T-cell (primary cell): Measurements from ENCODE around the gene VTI1A. TPM values are rescaled to one million over a fixed set of nuclear protein-coding genes. Genes with fewer than 3 reads are reported as not detected.

Experiments
- ATAC-seq, 4 experiments: fragments of 200-7000 bp in 3 of 4; fragments of 150-1000 bp in 1 of 4; cut with Tn5 transposase; replicated peaks in 1 of 4; 1 replicate in 3 of 4; 2 replicates in 1 of 4; pipeline ENCODE4 v1.10.0; 2021; ENCODE audit warnings: moderate library complexity in 3 of 4, mild to moderate bottlenecking in 2 of 4, moderate number of reproducible peaks in 1 of 4
- CTCF ChIA-PET, 2 donors: fragments of 300-600 bp; sonication (Branson Sonifier 250); formaldehyde crosslinking; loops; one replicate each; lab custom pipeline; 2022; ENCODE audit warnings: antibody characterized with exemption in 2 of 2; lab: Charles Lee
- POLR2A ChIA-PET, 2 donors: fragments of 300-600 bp; sonication (Branson Sonifier 250); formaldehyde crosslinking; loops; one replicate each; lab custom pipeline; 2022; ENCODE audit warnings: antibody characterized with exemption in 2 of 2; lab: Charles Lee
- DNase-seq, 35 experiments: peaks; one replicate each; pipeline versions ENCODE4 v3.0.0 to v3.0.0-alpha.2; 2013 to 2023
- H3K27ac ChIP-seq: one replicate; pipeline ENCODE4 v1.5.1; 2013; ENCODE audit warnings: low read length
- H3K27me3 ChIP-seq, 2 experiments: replicated peaks in 1 of 2; 1 replicate in 1 of 2; 2 replicates in 1 of 2; pipeline versions ENCODE4 v1.6.1 to v1.7.0; 2013; ENCODE audit warnings: low read length in 1 of 2, mixed read lengths in 1 of 2; ENCODE audit not compliant: control insufficient read depth in 2 of 2, insufficient read depth in 2 of 2; ENCODE audit errors: extremely low read depth in 1 of 2
- H3K36me3 ChIP-seq, 2 donors: 1 replicate in 1 of 2; 2 replicates in 1 of 2; pipeline versions ENCODE4 v1.6.1 to v1.7.0; 2013; ENCODE audit warnings: low read length in 1 of 2; ENCODE audit not compliant: control insufficient read depth in 2 of 2, insufficient read depth in 1 of 2; ENCODE audit errors: extremely low read depth in 1 of 2
- H3K4me1 ChIP-seq, 2 experiments: 1 replicate in 1 of 2; 2 replicates in 1 of 2; pipeline versions ENCODE4 v1.6.1 to v1.7.0; 2013; ENCODE audit warnings: low read length in 2 of 2, mixed read lengths in 1 of 2; ENCODE audit not compliant: insufficient read depth in 2 of 2, control insufficient read depth in 1 of 2; ENCODE audit errors: extremely low read depth in 1 of 2
- H3K4me3 ChIP-seq, 2 donors: 1 replicate in 1 of 2; 2 replicates in 1 of 2; pipeline versions ENCODE4 v1.5.1 to v1.7.0; 2013; ENCODE audit warnings: mild to moderate bottlenecking in 2 of 2, low read length in 1 of 2, moderate library complexity in 1 of 2; ENCODE audit not compliant: control insufficient read depth in 1 of 2; ENCODE audit errors: extremely low read depth in 1 of 2
- H3K9me3 ChIP-seq: 2 replicates; pipeline ENCODE4 v1.7.0; 2013
- H3K27ac Mint-ChIP-seq, 2 donors: one replicate each; pipeline ENCODE4 v1.8.0; 2020 to 2021; ENCODE audit warnings: mild to moderate bottlenecking in 2 of 2, mixed read lengths in 2 of 2
- H3K27me3 Mint-ChIP-seq, 2 donors: one replicate each; pipeline ENCODE4 v1.8.0; 2021 to 2022; ENCODE audit warnings: mixed read lengths in 2 of 2
- H3K36me3 Mint-ChIP-seq: one replicate; pipeline ENCODE4 v1.8.0; 2021; ENCODE audit warnings: mixed read lengths
- H3K4me1 Mint-ChIP-seq, 3 donors: one replicate each; pipeline ENCODE4 v1.8.0; 2020 to 2022; ENCODE audit warnings: mixed read lengths in 3 of 3, mild to moderate bottlenecking in 1 of 3
- H3K4me3 Mint-ChIP-seq, 3 donors: one replicate each; pipeline ENCODE4 v1.8.0; 2020 to 2022; ENCODE audit warnings: mild to moderate bottlenecking in 3 of 3, mixed read lengths in 3 of 3, moderate library complexity in 3 of 3
- H3K9me3 Mint-ChIP-seq, 3 donors: one replicate each; pipeline ENCODE4 v1.8.0; 2020 to 2022; ENCODE audit warnings: mixed read lengths in 3 of 3
- WGBS: methylation state at CpG from one replicate; pipeline ENCODE4 v1.1.5; 2013; ENCODE audit warnings: missing lambda C conversion rate; ENCODE audit not compliant: insufficient coverage; 5-methylcytosine and 5-hydroxymethylcytosine counted together
- total RNA-seq, 35 experiments: library from RNA in 6 of 35; stranded (reverse) in 6 of 35; fragments of 120-200 nt in 1 of 35; gene quantifications; one replicate each; pipeline versions ENCODE4 v1.2.1 to v1.2.4 and lab custom pipeline; 2013 to 2026

The VTI1A gene
- total RNA-seq, 5 donors from 2014 or later (not counting 1 experiment from before 2014, with no cell fraction given), result 41.3 to 53.6 (median 43.5) TPM

GRCh38 chr10:112502536-112502935 lies 55.5 kb downstream of the VTI1A start:
- DNase-seq (no peak), ATAC-seq (no peak)
- Mint-ChIP-seq H3K36me3 (peaks cover 21% of the 10 kb centered on the region), H3K4me3 (no peak overlapping the region), H3K9me3 (no peaks in the 10 kb centered on the region), H3K4me1 (peaks cover 19 to 35% (median 22%) of the 10 kb centered on the region in 3 donors), H3K27me3 (no peaks in the 10 kb centered on the region), H3K27ac (no peak overlapping the region)
- Histone ChIP-seq H3K4me1 (no peaks in the 10 kb centered on the region), H3K27ac (no peak overlapping the region), H3K4me3 (no peak overlapping the region), H3K36me3 (no peaks in the 10 kb centered on the region), H3K27me3 (no peaks in the 10 kb centered on the region), H3K9me3 (no peaks in the 10 kb centered on the region)
- CTCF ChIA-PET, result no interaction called here
- no CpG with 5 or more reads among the region's 2 CpGs for WGBS
- POLR2A ChIA-PET, result no interaction called here

DNA sequence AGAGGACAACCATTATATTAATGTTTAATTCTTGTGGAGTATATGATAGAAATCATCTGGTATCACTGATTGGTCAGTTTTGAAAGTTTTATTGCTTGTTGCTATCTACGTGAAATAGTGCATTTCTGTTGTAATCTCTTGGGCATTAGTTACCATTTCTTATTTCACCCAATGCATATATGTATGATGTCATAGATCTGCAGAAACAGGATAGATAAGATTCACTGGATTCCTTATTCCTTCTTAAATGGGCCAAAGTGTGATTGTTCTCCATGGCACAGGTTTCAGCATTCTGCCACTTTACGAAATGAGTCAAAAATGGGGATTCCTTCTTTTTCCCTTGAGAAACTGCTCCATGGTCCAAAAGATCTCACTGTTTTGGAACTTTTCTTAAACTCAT lies 56.6 kb downstream of the VTI1A start:
- H3K36me3 Mint-ChIP-seq, result peaks cover 23% of the 10 kb centered on the region
- H3K9me3 Mint-ChIP-seq, result no peaks in the 10 kb centered on the region
- no peaks in the 10 kb centered on the region for H3K27me3 Mint-ChIP-seq
- peaks cover 19 to 44% (median 27%) of the 10 kb centered on the region in 3 donors for H3K4me1 Mint-ChIP-seq
- Histone ChIP-seq H3K27me3 (no peaks in the 10 kb centered on the region), H3K36me3 (no peaks in the 10 kb centered on the region), H3K9me3 (no peaks in the 10 kb centered on the region), H3K4me3 (no peak overlapping the region), H3K4me1 (no peaks in the 10 kb centered on the region), H3K27ac (no peak overlapping the region)
- ChIA-PET POLR2A (interaction anchor here in 1 of 2 donors (0.6 kb wide), 1 partner anchor 258 kb away, joined by 4 read pairs; no protein-coding TSS in a partner anchor), CTCF (no interaction called here)
- no peak overlapping the region for H3K4me3 Mint-ChIP-seq
- ATAC-seq (no peak), DNase-seq (no peak)
- H3K27ac Mint-ChIP-seq, result no peak overlapping the region
- WGBS, result 100% methylated on average over 1 of the region's 2 CpGs

DNA sequence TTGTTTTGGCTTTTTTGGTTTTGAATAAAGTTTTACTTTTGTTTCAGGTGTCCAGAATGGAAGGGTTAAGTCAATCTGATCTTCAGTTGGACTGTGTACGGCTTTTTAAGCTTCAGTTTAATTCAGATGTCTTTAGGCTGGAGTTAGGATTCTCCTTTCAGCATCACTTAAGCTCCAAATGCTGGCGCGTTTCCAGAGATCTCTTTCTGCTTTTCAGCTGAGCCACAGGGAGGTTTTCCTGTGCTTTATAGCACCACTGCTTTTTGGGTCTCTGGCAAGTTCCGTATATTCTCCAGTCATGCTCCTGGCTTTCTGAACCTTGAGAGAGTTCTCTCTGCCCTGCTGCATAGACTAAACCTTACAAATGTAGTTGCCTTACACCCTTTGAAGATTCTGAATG lies 60.0 kb downstream of the VTI1A start:
- POLR2A ChIA-PET, result interaction anchor here in 1 of 2 donors (0.7 kb wide), 1 partner anchor 24 kb away, joined by 3 read pairs; no protein-coding TSS in a partner anchor
- WGBS, result 93% methylated on average over 1 of the region's 4 CpGs
- ATAC-seq, result no peak

DNA sequence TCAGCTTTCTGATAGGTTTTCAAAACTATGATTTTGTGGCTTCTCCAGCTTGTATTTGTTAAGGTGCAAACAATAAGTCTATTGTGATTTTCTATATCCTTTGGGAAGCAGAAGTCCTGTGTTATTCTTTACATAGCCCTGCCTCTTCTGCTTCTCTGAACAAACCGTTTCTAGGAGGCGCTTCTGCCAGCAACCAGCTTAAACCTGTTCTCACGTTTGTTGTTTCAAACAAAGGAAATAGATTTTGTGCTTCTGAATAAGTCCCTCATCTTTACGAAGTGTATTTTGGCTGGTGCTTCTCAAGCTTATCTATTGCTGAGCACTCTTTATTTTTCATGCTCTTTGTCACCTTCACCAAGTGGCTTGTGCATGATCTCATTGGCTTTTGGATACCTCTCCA lies 61.0 kb downstream of the VTI1A start:
- peaks cover 0 to 3% (median 0%) of the 10 kb centered on the region in 3 donors for H3K9me3 Mint-ChIP-seq
- DNase-seq (no peak), ATAC-seq (no peak)
- no peaks in the 10 kb centered on the region for H3K4me1 ChIP-seq
- no peaks in the 10 kb centered on the region for H3K27me3 ChIP-seq
- H3K9me3 ChIP-seq, result no peaks in the 10 kb centered on the region
- H3K4me1 Mint-ChIP-seq, result peaks cover 35 to 56% (median 38%) of the 10 kb centered on the region in 3 donors
- no peaks in the 10 kb centered on the region for H3K36me3 ChIP-seq
- H3K4me3 Mint-ChIP-seq, result no peak overlapping the region
- POLR2A ChIA-PET, result no interaction called here
- H3K27ac Mint-ChIP-seq, result no peak overlapping the region
- no peak overlapping the region for H3K27ac ChIP-seq
- H3K27me3 Mint-ChIP-seq, result no peaks in the 10 kb centered on the region
- peaks cover 26% of the 10 kb centered on the region for H3K36me3 Mint-ChIP-seq
- no peak overlapping the region for H3K4me3 ChIP-seq
- CTCF ChIA-PET, result interaction anchor here in 1 of 2 donors (0.6 kb wide), 1 partner anchor 229 kb away, joined by 3 read pairs; no protein-coding TSS in a partner anchor
- 93% methylated on average over 2 of the region's 4 CpGs for WGBS

More for the DNA sequence above, 60.0 kb downstream of the VTI1A start:
- H3K9me3 ChIP-seq, result no peaks in the 10 kb centered on the region
- Mint-ChIP-seq H3K27ac (peak overlapping the region in 1 of 2 donors; percentile 5), H3K4me3 (no peak overlapping the region), H3K4me1 (peaks cover 33 to 48% (median 38%) of the 10 kb centered on the region in 3 donors), H3K36me3 (peaks cover 21% of the 10 kb centered on the region), H3K27me3 (no peaks in the 10 kb centered on the region), H3K9me3 (no peaks in the 10 kb centered on the region)
- H3K36me3 ChIP-seq, result no peaks in the 10 kb centered on the region
- no peak for DNase-seq
- no peaks in the 10 kb centered on the region for H3K27me3 ChIP-seq
- H3K4me1 ChIP-seq, result no peaks in the 10 kb centered on the region
- CTCF ChIA-PET, result interaction anchor here in 1 of 2 donors (0.5 kb wide), 1 partner anchor 21 kb away, joined by 3 read pairs; no protein-coding TSS in a partner anchor
- no peak overlapping the region for H3K4me3 ChIP-seq
- no peak overlapping the region for H3K27ac ChIP-seq

- DNase-seq, result no peak
- POLR2A ChIA-PET, result no interaction called here
- 93% methylated on average over 2 of the region's 4 CpGs for WGBS
- ATAC-seq, result no peak
- no peak overlapping the region for H3K4me3 ChIP-seq
- Mint-ChIP-seq H3K36me3 (peaks cover 27% of the 10 kb centered on the region), H3K9me3 (peaks cover 0 to 3% (median 0%) of the 10 kb centered on the region in 3 donors), H3K4me1 (peaks cover 30 to 43% (median 34%) of the 10 kb centered on the region in 3 donors), H3K4me3 (no peak overlapping the region), H3K27me3 (no peaks in the 10 kb centered on the region), H3K27ac (no peak overlapping the region)
- H3K9me3 ChIP-seq, result no peaks in the 10 kb centered on the region
- H3K36me3 ChIP-seq, result no peaks in the 10 kb centered on the region
- H3K4me1 ChIP-seq, result no peaks in the 10 kb centered on the region
- no peaks in the 10 kb centered on the region for H3K27me3 ChIP-seq
- no peak overlapping the region for H3K27ac ChIP-seq
- CTCF ChIA-PET, result no interaction called here
Measured at GRCh38 chr10:112509558-112510291, 62.7 kb downstream of the VTI1A start.

GRCh38 chr10:112510384-112510783 lies 63.4 kb downstream of the VTI1A start:
- H3K4me1 ChIP-seq, result no peaks in the 10 kb centered on the region
- ATAC-seq (no peak), DNase-seq (no peak)
- peaks cover 30% of the 10 kb centered on the region for H3K36me3 Mint-ChIP-seq
- ChIA-PET POLR2A (no interaction called here), CTCF (interaction anchor here in 1 of 2 donors (0.6 kb wide), 1 partner anchor 20 kb away, joined by 3 read pairs; no protein-coding TSS in a partner anchor)
- no peak overlapping the region for H3K27ac Mint-ChIP-seq
- H3K9me3 Mint-ChIP-seq, result peaks cover 0 to 3% (median 0%) of the 10 kb centered on the region in 3 donors
- H3K27me3 ChIP-seq, result no peaks in the 10 kb centered on the region
- no peaks in the 10 kb centered on the region for H3K9me3 ChIP-seq
- no peak overlapping the region for H3K4me3 ChIP-seq
- peaks cover 30 to 43% (median 34%) of the 10 kb centered on the region in 3 donors for H3K4me1 Mint-ChIP-seq
- no peaks in the 10 kb centered on the region for H3K36me3 ChIP-seq
- no peak overlapping the region for H3K27ac ChIP-seq
- H3K27me3 Mint-ChIP-seq, result no peaks in the 10 kb centered on the region
- WGBS, result no CpG with 5 or more reads among the region's 4 CpGs
- no peak overlapping the region for H3K4me3 Mint-ChIP-seq
